Activated naive CD8-positive, alpha-beta T cell treated with anti-CD3 and anti-CD28 coated beads for 36 hours (primary cell): ENCODE results near the gene NRDE2. TPM values are rescaled to one million over a fixed set of nuclear protein-coding genes. Genes with fewer than 3 reads are reported as not detected.
"Not testable (repeated sequence)": the region's sequence is repeated elsewhere in the genome, so short reads cannot be mapped to it uniquely, and the experiment has no call there.

ENCODE experiments used
- DNase-seq: peaks from one replicate; pipeline ENCODE4 v3.0.0; 2021
- H3K27ac Mint-ChIP-seq: one replicate; pipeline ENCODE4 v1.8.0; 2022; ENCODE audit warnings: mild to moderate bottlenecking, moderate library complexity, mixed read lengths
- H3K27me3 Mint-ChIP-seq: one replicate; pipeline ENCODE4 v1.8.0; 2022; ENCODE audit warnings: mild to moderate bottlenecking, mixed read lengths
- H3K36me3 Mint-ChIP-seq: one replicate; pipeline ENCODE4 v1.8.0; 2021; ENCODE audit warnings: mild to moderate bottlenecking, mixed read lengths
- H3K4me1 Mint-ChIP-seq: one replicate; pipeline ENCODE4 v1.8.0; 2021; ENCODE audit warnings: mixed read lengths
- H3K4me3 Mint-ChIP-seq: one replicate; pipeline ENCODE4 v1.8.0; 2022; ENCODE audit warnings: mild to moderate bottlenecking, moderate library complexity, mixed read lengths
- H3K9me3 Mint-ChIP-seq: one replicate; pipeline ENCODE4 v1.8.0; 2022; ENCODE audit warnings: mixed read lengths
- total RNA-seq, 2 experiments: library from RNA; stranded (reverse); gene quantifications; one replicate each; pipeline ENCODE4 v1.2.3, GENCODE V29; 2021

The NRDE2 gene
- total RNA-seq, 2 experiments from 2014 or later = 23.2 to 25.4 TPM

GRCh38 chr14:90275458-90275814, 56.3 kb downstream of the NRDE2 start:
- no peak for DNase-seq
- H3K4me1 Mint-ChIP-seq = peaks cover 21% of the 10 kb centered on the region
- H3K4me3 Mint-ChIP-seq = no peak overlapping the region
- H3K36me3 Mint-ChIP-seq = peaks cover 14% of the 10 kb centered on the region
- H3K9me3 Mint-ChIP-seq = no peaks in the 10 kb centered on the region
- H3K27me3 Mint-ChIP-seq = no peaks in the 10 kb centered on the region
- H3K27ac Mint-ChIP-seq = peak overlapping the region; percentile 77

- H3K4me1 Mint-ChIP-seq = peaks cover 21% of the 10 kb centered on the region
- H3K27ac Mint-ChIP-seq = peak overlapping the region; percentile 77
- H3K27me3 Mint-ChIP-seq = no peaks in the 10 kb centered on the region
- H3K4me3 Mint-ChIP-seq = no peak overlapping the region
- DNase-seq = peak; percentile 24
- no peaks in the 10 kb centered on the region for H3K9me3 Mint-ChIP-seq
- H3K36me3 Mint-ChIP-seq = peaks cover 19% of the 10 kb centered on the region
Measured at GRCh38 chr14:90274808-90275457, 56.8 kb downstream of the NRDE2 start.

- Mint-ChIP-seq H3K4me3 (no peak overlapping the region), H3K27ac (peak overlapping the region; percentile 77), H3K27me3 (no peaks in the 10 kb centered on the region), H3K9me3 (no peaks in the 10 kb centered on the region), H3K36me3 (peaks cover 22% of the 10 kb centered on the region), H3K4me1 (peaks cover 21% of the 10 kb centered on the region)
- DNase-seq = no peak
Measured at GRCh38 chr14:90274019-90274418, 57.7 kb downstream of the NRDE2 start.

- no peak for DNase-seq
- H3K9me3 Mint-ChIP-seq = no peaks in the 10 kb centered on the region
- no peak overlapping the region for H3K27ac Mint-ChIP-seq
- no peaks in the 10 kb centered on the region for H3K27me3 Mint-ChIP-seq
- H3K36me3 Mint-ChIP-seq = peaks cover 22% of the 10 kb centered on the region
- H3K4me1 Mint-ChIP-seq = peaks cover 21% of the 10 kb centered on the region
- H3K4me3 Mint-ChIP-seq = no peak overlapping the region
Measured at GRCh38 chr14:90273532-90273931, 58.2 kb downstream of the NRDE2 start.

GRCh38 chr14:90272523-90272922, 59.2 kb downstream of the NRDE2 start:
- Mint-ChIP-seq H3K4me1 (peaks cover 21% of the 10 kb centered on the region), H3K4me3 (no peak overlapping the region), H3K27ac (no peak overlapping the region), H3K27me3 (no peaks in the 10 kb centered on the region), H3K9me3 (no peaks in the 10 kb centered on the region), H3K36me3 (peaks cover 24% of the 10 kb centered on the region)
- DNase-seq = no peak

- no peaks in the 10 kb centered on the region for H3K27me3 Mint-ChIP-seq
Measured at GRCh38 chr14:90268420-90268819, 63.3 kb downstream of the NRDE2 start.

GRCh38 chr14:90266441-90267154, 65.1 kb downstream of the NRDE2 start:
- no peaks in the 10 kb centered on the region for H3K9me3 Mint-ChIP-seq
- DNase-seq = no peak
- no peak overlapping the region for H3K27ac Mint-ChIP-seq
- H3K4me3 Mint-ChIP-seq = no peak overlapping the region
- H3K4me1 Mint-ChIP-seq = peaks cover 2% of the 10 kb centered on the region
- no peaks in the 10 kb centered on the region for H3K27me3 Mint-ChIP-seq
- H3K36me3 Mint-ChIP-seq = peaks cover 25% of the 10 kb centered on the region

More at GRCh38 chr14:90268420-90268819, 63.3 kb downstream of the NRDE2 start:
- H3K27ac Mint-ChIP-seq = no peak overlapping the region
- H3K4me1 Mint-ChIP-seq = peaks cover 2% of the 10 kb centered on the region
- H3K9me3 Mint-ChIP-seq = no peaks in the 10 kb centered on the region
- peaks cover 25% of the 10 kb centered on the region for H3K36me3 Mint-ChIP-seq
- no peak for DNase-seq
- no peak overlapping the region for H3K4me3 Mint-ChIP-seq

- Mint-ChIP-seq H3K27ac (peak overlapping the region; percentile 61), H3K36me3 (peaks cover 34% of the 10 kb centered on the region), H3K4me3 (no peak overlapping the region), H3K4me1 (peaks cover 6% of the 10 kb centered on the region), H3K9me3 (peaks cover 3% of the 10 kb centered on the region), H3K27me3 (no peaks in the 10 kb centered on the region)
- no peak for DNase-seq
Measured at GRCh38 chr14:90263748-90264449, 67.8 kb downstream of the NRDE2 start.

- Mint-ChIP-seq H3K27me3 (no peaks in the 10 kb centered on the region), H3K9me3 (peaks cover 3% of the 10 kb centered on the region), H3K27ac (peak within 1 kb of the TSS; percentile 96), H3K4me1 (peaks cover 26% of the 10 kb centered on the region), H3K36me3 (peaks cover 36% of the 10 kb centered on the region), H3K4me3 (peak within 1 kb of the TSS; percentile 100)
- DNase-seq = peak; percentile 88
Measured at GRCh38 chr14:90256354-90257131, 75.2 kb downstream of the NRDE2 start, which contains the start of gene PSMC1. TSS of gene PSMC1 (plus strand) at chr14:90256553. CDS start at chr14:90256598, 45 bp downstream.

- Mint-ChIP-seq H3K27me3 (no peaks in the 10 kb centered on the region), H3K27ac (peak overlapping the region; percentile 39), H3K9me3 (no peaks in the 10 kb centered on the region), H3K4me1 (peaks cover 25% of the 10 kb centered on the region), H3K36me3 (peaks cover 29% of the 10 kb centered on the region), H3K4me3 (peak overlapping the region; percentile 57)
- no peak for DNase-seq
Measured at GRCh38 chr14:90255871-90256270, 75.9 kb downstream of the NRDE2 start.

GRCh38 chr14:90253826-90254225, 77.9 kb downstream of the NRDE2 start:
- H3K27ac Mint-ChIP-seq = no peak overlapping the region
- H3K4me1 Mint-ChIP-seq = peaks cover 21% of the 10 kb centered on the region
- no peak for DNase-seq
- peaks cover 18% of the 10 kb centered on the region for H3K36me3 Mint-ChIP-seq
- no peak overlapping the region for H3K4me3 Mint-ChIP-seq
- H3K27me3 Mint-ChIP-seq = peaks cover 3% of the 10 kb centered on the region
- no peaks in the 10 kb centered on the region for H3K9me3 Mint-ChIP-seq

GRCh38 chr14:90248594-90248993, 83.1 kb downstream of the NRDE2 start:
- no peaks in the 10 kb centered on the region for H3K36me3 Mint-ChIP-seq
- no peak for DNase-seq
- H3K4me3 Mint-ChIP-seq = no peak overlapping the region
- no peak overlapping the region for H3K27ac Mint-ChIP-seq
- H3K27me3 Mint-ChIP-seq = peaks cover 15% of the 10 kb centered on the region
- H3K4me1 Mint-ChIP-seq = no peaks in the 10 kb centered on the region
- H3K9me3 Mint-ChIP-seq = peaks cover 1% of the 10 kb centered on the region

- peaks cover 15% of the 10 kb centered on the region for H3K27me3 Mint-ChIP-seq
- H3K4me1 Mint-ChIP-seq, H3K9me3 Mint-ChIP-seq, H3K36me3 Mint-ChIP-seq, H3K27ac Mint-ChIP-seq, H3K4me3 Mint-ChIP-seq, DNase-seq: not testable (repeated sequence)
Measured at GRCh38 chr14:90247441-90247840, 84.3 kb downstream of the NRDE2 start.

GRCh38 chr14:90246936-90247335, 84.8 kb downstream of the NRDE2 start:
- no peak overlapping the region for H3K27ac Mint-ChIP-seq
- peaks cover 1% of the 10 kb centered on the region for H3K9me3 Mint-ChIP-seq
- no peaks in the 10 kb centered on the region for H3K4me1 Mint-ChIP-seq
- no peaks in the 10 kb centered on the region for H3K36me3 Mint-ChIP-seq
- no peak for DNase-seq
- H3K4me3 Mint-ChIP-seq = no peak overlapping the region
- H3K27me3 Mint-ChIP-seq = peaks cover 15% of the 10 kb centered on the region

- Mint-ChIP-seq H3K4me1 (no peaks in the 10 kb centered on the region), H3K36me3 (peaks cover 12% of the 10 kb centered on the region), H3K27ac (no peak overlapping the region), H3K4me3 (no peak overlapping the region), H3K27me3 (peaks cover 7% of the 10 kb centered on the region), H3K9me3 (peaks cover 36% of the 10 kb centered on the region)
- no peak for DNase-seq
Measured at GRCh38 chr14:90242444-90242843, 89.3 kb downstream of the NRDE2 start.
